ENCODE data around the gene FAM83E. TPM values are rescaled to one million over a fixed set of nuclear protein-coding genes. Genes with fewer than 3 reads are reported as not detected.
A peak's percentile ranks its signal among the peaks of the same experiment; 100 is the strongest.

FAM83E gene
- total RNA-seq, 1 donor from 2014 or later, result 31.1 TPM

DNA sequence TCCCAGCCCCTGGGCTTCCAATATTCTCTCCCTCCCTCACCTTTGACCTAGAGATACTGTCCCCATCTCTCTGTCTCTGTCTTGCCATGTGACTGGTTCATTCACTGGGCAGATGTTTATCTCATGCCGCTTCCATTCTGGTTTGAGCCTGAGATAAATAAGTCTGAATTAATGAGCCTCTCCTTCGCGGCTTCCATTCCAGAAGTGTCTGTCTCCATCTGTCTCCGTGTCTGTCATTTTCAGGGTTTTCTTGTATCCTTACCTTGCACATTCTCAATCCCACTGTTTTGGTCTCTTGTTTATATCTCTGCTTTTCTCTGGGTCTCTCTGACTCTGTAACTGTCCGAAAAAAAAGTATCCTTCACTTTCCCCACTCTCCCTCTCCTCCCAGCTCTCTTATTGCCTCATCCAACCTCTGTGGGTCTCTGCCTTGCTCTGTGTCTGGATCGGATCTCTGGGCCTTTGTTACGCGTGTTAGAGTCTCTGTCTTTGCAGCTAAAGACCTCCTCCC is 8.7 kb upstream of the FAM83E start:
- H3K27ac ChIP-seq, result peak overlapping the region; percentile 53
- DNase-seq, result no peak
- peak overlapping the region; percentile 36 for H3K4me3 ChIP-seq
- H3K9me3 ChIP-seq, result no peaks in the 10 kb centered on the region
- no peaks in the 10 kb centered on the region for H3K27me3 ChIP-seq
- ATAC-seq, result no peak
- H3K4me1 ChIP-seq, result peaks cover 16% of the 10 kb centered on the region
- intact Hi-C loops (cut with DNase I), result no loop called here
- H3K36me3 ChIP-seq, result no peaks in the 10 kb centered on the region
- TF ChIP-seq, protein P1, sequence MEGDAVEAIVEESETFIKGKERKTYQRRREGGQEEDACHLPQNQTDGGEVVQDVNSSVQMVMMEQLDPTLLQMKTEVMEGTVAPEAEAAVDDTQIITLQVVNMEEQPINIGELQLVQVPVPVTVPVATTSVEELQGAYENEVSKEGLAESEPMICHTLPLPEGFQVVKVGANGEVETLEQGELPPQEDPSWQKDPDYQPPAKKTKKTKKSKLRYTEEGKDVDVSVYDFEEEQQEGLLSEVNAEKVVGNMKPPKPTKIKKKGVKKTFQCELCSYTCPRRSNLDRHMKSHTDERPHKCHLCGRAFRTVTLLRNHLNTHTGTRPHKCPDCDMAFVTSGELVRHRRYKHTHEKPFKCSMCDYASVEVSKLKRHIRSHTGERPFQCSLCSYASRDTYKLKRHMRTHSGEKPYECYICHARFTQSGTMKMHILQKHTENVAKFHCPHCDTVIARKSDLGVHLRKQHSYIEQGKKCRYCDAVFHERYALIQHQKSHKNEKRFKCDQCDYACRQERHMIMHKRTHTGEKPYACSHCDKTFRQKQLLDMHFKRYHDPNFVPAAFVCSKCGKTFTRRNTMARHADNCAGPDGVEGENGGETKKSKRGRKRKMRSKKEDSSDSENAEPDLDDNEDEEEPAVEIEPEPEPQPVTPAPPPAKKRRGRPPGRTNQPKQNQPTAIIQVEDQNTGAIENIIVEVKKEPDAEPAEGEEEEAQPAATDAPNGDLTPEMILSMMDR (IDR thresholded peaks at IDR 0.05), result no peak

GRCh38 chr19:48619692-48620585 is 5.1 kb upstream of the FAM83E start:
- Histone ChIP-seq H3K36me3 (peaks cover 27% of the 10 kb centered on the region), H3K4me1 (peaks cover 40% of the 10 kb centered on the region), H3K27me3 (no peaks in the 10 kb centered on the region), H3K9me3 (no peaks in the 10 kb centered on the region), H3K4me3 (peak overlapping the region; percentile 90), H3K27ac (peak overlapping the region; percentile 93)
- ATAC-seq, result no peak
- no peak for DNase-seq
- intact Hi-C loops (cut with DNase I), result no loop called here
- TF ChIP-seq, protein P1 (IDR thresholded peaks at IDR 0.05), result no peak

- Histone ChIP-seq H3K4me1 (peaks cover 35% of the 10 kb centered on the region), H3K9me3 (no peaks in the 10 kb centered on the region), H3K27me3 (no peaks in the 10 kb centered on the region), H3K4me3 (peak within 1 kb of the TSS; percentile 90), H3K27ac (peak within 1 kb of the TSS; percentile 93), H3K36me3 (peaks cover 30% of the 10 kb centered on the region)
- intact Hi-C loops (cut with DNase I), result no loop called here
- TF ChIP-seq, protein P1 (IDR thresholded peaks at IDR 0.05), result no peak
- peak; percentile 98 for DNase-seq
- peak; percentile 89 for ATAC-seq
These were observed 4.2 kb upstream of the FAM83E start, which contains the start of the genes RPL18 and SPHK2 for GRCh38 chr19:48618916-48619691. Gene RPL18, minus strand, starts transcription at chr19:48619178. Its CDS starts 35 bp downstream, at chr19:48619143. Gene SPHK2, plus strand, starts transcription at chr19:48619506. Its CDS starts 1,009 bp downstream, at chr19:48620515.

- Histone ChIP-seq H3K27ac (peak overlapping the region; percentile 93), H3K4me3 (peak overlapping the region; percentile 90), H3K27me3 (no peaks in the 10 kb centered on the region), H3K9me3 (no peaks in the 10 kb centered on the region), H3K36me3 (peaks cover 30% of the 10 kb centered on the region), H3K4me1 (peaks cover 30% of the 10 kb centered on the region)
- TF ChIP-seq, protein P1 (IDR thresholded peaks at IDR 0.05), result no peak
- intact Hi-C loops (cut with DNase I), result no loop called here
- ATAC-seq (no peak), DNase-seq (no peak)
These were observed 3.5 kb upstream of the FAM83E start for GRCh38 chr19:48618278-48618915.

Measured in upper lobe of right lung (tissue), 1 donor.